Psoas muscle (tissue), 8 donors: ENCODE results near the gene FOXA1. TPM values are rescaled to one million over a fixed set of nuclear protein-coding genes. Genes with fewer than 3 reads are reported as not detected.

Experiments
- ATAC-seq, 4 donors: fragments of 200-7000 bp; cut with Tn5 transposase; one replicate each; pipeline ENCODE4 v1.9.1; 2020; ENCODE audit warnings: moderate library complexity in 3 of 4, mild to moderate bottlenecking in 2 of 4
- DNase-seq, 2 donors: peaks; one replicate each; pipeline ENCODE4 v3.0.0-alpha.2; 2020
- H3K27ac ChIP-seq: fragments of 200-600 bp; one replicate; pipeline ENCODE4 v1.8.0; 2022
- H3K27me3 ChIP-seq, 3 donors: fragments of 200-600 bp in 1 of 3; one replicate each; pipeline versions ENCODE4 v1.6.1 to v1.8.0; 2013 to 2022; ENCODE audit warnings: low read length in 2 of 3, mild to moderate bottlenecking in 2 of 3, moderate library complexity in 1 of 3; ENCODE audit not compliant: insufficient read depth in 3 of 3
- H3K36me3 ChIP-seq, 2 donors: fragments of 200-600 bp in 1 of 2; one replicate each; pipeline versions ENCODE4 v1.6.1 to v1.8.0; 2013 to 2022; ENCODE audit warnings: low read depth in 1 of 2, mild to moderate bottlenecking in 1 of 2, moderate library complexity in 1 of 2; ENCODE audit not compliant: insufficient read depth in 1 of 2
- H3K4me1 ChIP-seq: fragments of 200-600 bp; one replicate; pipeline ENCODE4 v1.8.0; 2022
- H3K4me3 ChIP-seq: fragments of 200-600 bp; one replicate; pipeline ENCODE4 v1.8.0; 2022; ENCODE audit warnings: mild to moderate bottlenecking
- H3K9me3 ChIP-seq: fragments of 200-600 bp; one replicate; pipeline ENCODE4 v1.8.0; 2022
- WGBS, 3 donors: extraction: QIAGEN DNeasy Blood & Tissue Kit; methylation state at CpG; one replicate each; pipeline versions ENCODE4 v1.1.6 to v1.1.7; 2013; 5-methylcytosine and 5-hydroxymethylcytosine counted together
- intact Hi-C, 2 donors: fragments of 100-400 bp; cut with DNase I; formaldehyde crosslinking; loops; one replicate each; pipeline versions ENCODE4 v1.11.0 to v1.14.2; 2022
- polyA plus RNA-seq, 3 donors: library from polyadenylated mRNA; stranded (reverse); fragments of 200-250 nt; gene quantifications; one replicate each; pipeline ENCODE4 v1.2.3, GENCODE V29; 2013
- total RNA-seq, 4 donors: library from RNA; stranded (reverse); fragmentation: NEBNext Ultra II Directional in 2 of 4; extraction: Animal tissue kit (Norgen Biotek cat#: 25700) in 2 of 4; gene quantifications; one replicate each; pipeline versions ENCODE4 v1.2.1 to v1.2.4, GENCODE V29; 2021 to 2023
- TF ChIP-seq, protein P1 (sequence below): fragments of 200-600 bp; IDR thresholded peaks from one replicate; pipeline ENCODE4 v1.8.0; 2022; ENCODE audit warnings: antibody characterized with exemption
- donor health status: healthy with polysubstance abuse.
- donor health status: DM: no; HTN: no; CAD: no; lungs with moderate emphysema.
- donor health status: Bipolar disorder and iron deficiency.
- donor health status: healthy.
- donor health status: DM: yes; HTN: yes; CAD: no.
- donor health status: DM: no; HTN: no; CAD: no.
- donor health status: DM: no; HTN: no; CAD: no.
- donor health status: DM: yes; HTN: yes; CAD: no.

FOXA1 gene
- total and polyA plus RNA-seq, 7 donors = 0.01 TPM; not detected in 6

DNA sequence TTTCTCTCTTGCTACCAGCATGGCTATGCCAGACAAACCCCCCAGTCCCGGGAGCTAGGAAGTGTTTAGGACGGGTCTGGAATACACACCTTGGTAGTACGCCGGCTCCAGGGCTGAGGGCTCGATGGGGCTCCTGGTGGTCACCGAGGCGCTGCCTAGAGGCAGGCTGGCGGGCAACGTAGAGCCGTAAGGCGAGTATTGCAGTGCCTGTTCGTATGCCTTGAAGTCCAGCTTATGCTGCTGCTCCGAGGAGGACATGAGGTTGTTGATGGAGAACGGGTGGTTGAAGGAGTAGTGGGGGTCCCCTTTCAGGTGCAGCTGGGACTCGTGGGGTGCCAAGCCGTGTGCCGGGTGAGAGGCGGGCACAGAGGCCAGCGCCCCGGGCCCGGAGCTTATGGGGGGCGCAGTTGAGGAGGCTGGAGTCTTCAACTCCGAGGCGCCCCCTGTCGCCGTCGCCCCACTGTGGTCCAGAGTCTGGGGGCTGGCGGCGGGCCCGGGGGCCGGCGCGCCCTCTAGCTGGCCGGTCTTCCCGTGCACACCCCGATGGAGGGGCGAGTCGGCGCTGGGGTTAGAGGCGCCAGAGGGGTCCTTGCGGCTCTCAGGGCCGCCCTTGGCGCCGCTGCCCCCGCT, 3.6 kb downstream of the FOXA1 start:
- H3K27me3 ChIP-seq = peaks cover 5 to 98% (median 48%) of the 10 kb centered on the region in 3 donors
- TF ChIP-seq, protein P1, sequence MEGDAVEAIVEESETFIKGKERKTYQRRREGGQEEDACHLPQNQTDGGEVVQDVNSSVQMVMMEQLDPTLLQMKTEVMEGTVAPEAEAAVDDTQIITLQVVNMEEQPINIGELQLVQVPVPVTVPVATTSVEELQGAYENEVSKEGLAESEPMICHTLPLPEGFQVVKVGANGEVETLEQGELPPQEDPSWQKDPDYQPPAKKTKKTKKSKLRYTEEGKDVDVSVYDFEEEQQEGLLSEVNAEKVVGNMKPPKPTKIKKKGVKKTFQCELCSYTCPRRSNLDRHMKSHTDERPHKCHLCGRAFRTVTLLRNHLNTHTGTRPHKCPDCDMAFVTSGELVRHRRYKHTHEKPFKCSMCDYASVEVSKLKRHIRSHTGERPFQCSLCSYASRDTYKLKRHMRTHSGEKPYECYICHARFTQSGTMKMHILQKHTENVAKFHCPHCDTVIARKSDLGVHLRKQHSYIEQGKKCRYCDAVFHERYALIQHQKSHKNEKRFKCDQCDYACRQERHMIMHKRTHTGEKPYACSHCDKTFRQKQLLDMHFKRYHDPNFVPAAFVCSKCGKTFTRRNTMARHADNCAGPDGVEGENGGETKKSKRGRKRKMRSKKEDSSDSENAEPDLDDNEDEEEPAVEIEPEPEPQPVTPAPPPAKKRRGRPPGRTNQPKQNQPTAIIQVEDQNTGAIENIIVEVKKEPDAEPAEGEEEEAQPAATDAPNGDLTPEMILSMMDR = no peak
- no peak for ATAC-seq
- H3K4me3 ChIP-seq = no peak overlapping the region
- WGBS, 3 donors = 2 to 4% (median 4%) methylated on average over 24 to 45 of the region's 45 CpGs
- no peak overlapping the region for H3K27ac ChIP-seq
- no peaks in the 10 kb centered on the region for H3K36me3 ChIP-seq
- H3K4me1 ChIP-seq = peaks cover 17% of the 10 kb centered on the region
- no peaks in the 10 kb centered on the region for H3K9me3 ChIP-seq
- intact Hi-C loops = loop anchor here in 1 of 2 donors (10.0 kb wide), 1 partner anchor 347 kb away; no protein-coding TSS in a partner anchor
- no peak for DNase-seq

DNA sequence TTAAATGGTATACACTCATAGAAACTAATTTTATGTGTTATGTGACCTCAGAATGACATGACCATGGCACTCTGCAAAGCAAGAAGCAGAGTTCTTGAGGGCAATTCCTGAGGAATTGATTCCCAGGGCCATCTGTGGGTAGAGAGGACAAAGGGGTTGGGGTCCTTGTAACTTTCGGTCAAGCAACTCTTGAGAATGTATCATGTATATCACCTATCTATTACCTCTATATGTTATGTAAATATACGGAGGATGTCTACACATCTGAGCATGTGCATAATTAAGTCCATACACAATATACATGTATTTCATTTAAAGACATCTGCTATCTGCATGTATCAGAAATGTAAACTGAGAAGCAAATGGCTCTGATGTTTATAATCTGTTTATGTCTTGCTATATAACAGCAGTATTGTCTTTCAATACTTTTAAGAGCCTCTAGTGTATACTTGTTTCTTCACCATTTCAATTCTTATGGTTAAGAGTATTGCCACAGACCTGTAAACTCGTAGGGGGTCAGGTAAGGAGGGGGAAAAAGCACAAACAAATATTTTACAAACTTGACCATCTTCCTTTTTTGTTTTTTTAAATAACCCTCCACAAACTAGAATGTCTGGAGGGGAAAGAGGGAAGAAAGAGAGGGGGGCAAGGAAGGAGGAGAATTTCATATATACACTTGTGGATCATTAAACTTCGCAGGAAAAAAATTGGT, 4.5 kb downstream of the FOXA1 start:
- TF ChIP-seq, protein P1 = no peak
- H3K4me1 ChIP-seq = peaks cover 11% of the 10 kb centered on the region
- no peak overlapping the region for H3K27ac ChIP-seq
- intact Hi-C loops = loop anchor here in 1 of 2 donors (10.0 kb wide), 1 partner anchor 346 kb away; no protein-coding TSS in a partner anchor
- ATAC-seq (no peak), DNase-seq (no peak)
- H3K4me3 ChIP-seq = no peak overlapping the region
- no peaks in the 10 kb centered on the region for H3K36me3 ChIP-seq
- H3K9me3 ChIP-seq = no peaks in the 10 kb centered on the region
- WGBS, 3 donors = 15 to 23% (median 16%) methylated on average over 4 of the region's 4 CpGs
- peaks cover 5 to 98% (median 45%) of the 10 kb centered on the region in 3 donors for H3K27me3 ChIP-seq

DNA sequence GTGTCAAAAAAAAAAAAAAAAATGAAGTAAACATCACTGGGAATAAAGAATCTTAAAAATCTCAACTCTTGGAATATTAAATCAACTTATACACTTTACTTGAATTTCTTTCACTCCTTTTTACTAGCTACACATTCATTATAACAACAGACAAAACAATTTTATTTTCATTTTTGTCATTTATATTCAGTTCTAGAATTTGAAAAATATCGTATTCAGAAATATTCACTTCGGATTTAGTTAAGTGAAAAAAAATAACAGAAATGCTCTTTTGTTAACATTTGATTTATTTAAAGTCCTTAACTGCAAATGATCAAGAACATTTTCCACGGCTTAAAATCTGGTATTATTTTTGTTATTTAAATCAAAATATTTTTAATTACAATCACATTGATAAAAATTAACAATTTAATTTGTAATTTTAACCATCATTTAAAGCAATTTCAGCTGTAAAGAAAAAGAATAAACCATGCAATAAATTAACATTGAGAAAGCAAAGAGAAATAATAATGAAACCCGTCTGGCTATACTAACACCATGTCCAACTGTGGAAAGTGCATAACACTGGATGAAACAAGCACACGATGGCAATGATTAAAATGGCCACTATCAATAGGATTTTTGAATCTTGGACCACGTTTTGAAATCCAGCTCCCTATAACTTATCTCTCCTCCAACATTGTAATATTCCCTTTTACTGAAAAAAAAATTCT, 5.2 kb downstream of the FOXA1 start:
- no peak for ATAC-seq
- Histone ChIP-seq H3K36me3 (no peaks in the 10 kb centered on the region), H3K27me3 (peaks cover 5 to 99% (median 47%) of the 10 kb centered on the region in 3 donors), H3K27ac (no peak overlapping the region), H3K4me3 (no peak overlapping the region), H3K9me3 (no peaks in the 10 kb centered on the region), H3K4me1 (peaks cover 6% of the 10 kb centered on the region)
- intact Hi-C loops = loop anchor here in 1 of 2 donors (10.0 kb wide), 1 partner anchor 345 kb away; no protein-coding TSS in a partner anchor
- 18 to 25% (median 20%) methylated on average over 6 of the region's 6 CpGs for WGBS, 3 donors
- TF ChIP-seq, protein P1 = no peak
- DNase-seq = no peak

DNA sequence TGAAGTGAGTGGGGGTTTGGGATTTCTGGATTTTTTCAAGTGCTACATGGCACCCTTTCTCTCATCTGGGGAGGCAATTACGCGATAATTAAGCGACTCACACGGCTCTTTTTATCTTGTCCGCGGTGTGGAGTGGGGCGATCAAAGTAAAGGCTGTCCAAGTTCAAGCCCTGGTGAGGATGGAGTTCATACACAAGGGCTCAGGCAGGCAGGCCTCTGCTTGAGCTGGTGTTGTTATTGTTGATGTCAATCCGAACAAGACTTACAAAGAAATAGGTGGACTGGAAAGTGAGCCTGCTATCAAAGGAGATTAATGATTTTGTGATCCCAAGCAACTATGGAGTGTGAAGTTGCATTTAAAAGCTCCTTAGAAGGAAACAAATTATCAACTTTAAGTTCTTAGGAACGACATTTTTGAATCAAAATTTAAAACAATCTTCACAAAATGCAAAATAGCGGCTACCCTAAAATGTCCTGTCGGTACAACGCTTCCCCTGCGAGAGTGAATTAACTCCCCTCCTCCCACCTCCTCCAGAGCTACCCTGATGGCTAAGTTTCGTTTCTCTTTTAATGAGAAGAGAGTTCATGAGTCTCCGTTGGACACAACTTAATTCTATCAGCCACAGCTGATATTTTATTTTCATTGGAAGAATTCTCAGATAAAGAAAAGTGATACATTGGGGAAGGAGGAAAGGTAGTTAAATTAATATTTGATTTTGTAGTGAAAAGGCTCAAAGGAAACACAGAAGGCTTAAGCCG, 5.9 kb downstream of the FOXA1 start:
- H3K36me3 ChIP-seq = no peaks in the 10 kb centered on the region
- H3K4me3 ChIP-seq = no peak overlapping the region
- H3K27ac ChIP-seq = no peak overlapping the region
- peaks cover 5 to 99% (median 48%) of the 10 kb centered on the region in 3 donors for H3K27me3 ChIP-seq
- TF ChIP-seq, protein P1 = no peak
- ATAC-seq (no peak), DNase-seq (no peak)
- WGBS, 3 donors = 24 to 28% (median 27%) methylated on average over 16 of the region's 16 CpGs
- H3K4me1 ChIP-seq = peaks cover 7% of the 10 kb centered on the region
- H3K9me3 ChIP-seq = no peaks in the 10 kb centered on the region
- intact Hi-C loops = no loop called here
